Measurements from ENCODE around the gene PRRG4. TPM values are rescaled to one million over a fixed set of nuclear protein-coding genes. Genes with fewer than 3 reads are reported as not detected.
"Not testable (repeated sequence)": the region's sequence is repeated elsewhere in the genome, so short reads cannot be mapped to it uniquely, and the experiment has no call there.

Gene PRRG4
- total and polyA plus RNA-seq, 2 of the 4 experiments (the other 2 are of a cell fraction): not detected

DNA sequence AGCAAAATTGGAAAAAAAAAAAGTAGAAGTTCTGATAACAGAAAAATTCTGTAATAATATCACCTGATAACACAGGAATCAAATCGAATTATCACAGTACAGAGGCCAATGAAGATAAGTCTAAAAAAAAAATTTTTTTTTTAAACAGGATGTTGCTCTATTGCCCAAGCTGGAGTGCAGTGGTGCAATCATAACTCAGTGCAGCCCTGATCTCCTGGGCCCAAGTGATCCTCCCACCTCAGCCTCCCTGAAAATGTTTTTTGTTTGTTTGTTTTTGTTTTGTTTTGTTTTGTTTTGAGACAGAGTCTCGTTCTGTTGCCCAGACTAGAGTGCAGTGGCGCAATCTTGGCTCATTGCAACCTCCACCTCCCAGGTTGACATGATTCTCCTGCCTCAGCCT lies 6.1 kb upstream of the PRRG4 start:
- H3K36me3 ChIP-seq (ENCODE audit: control insufficient read depth, insufficient read depth, low read length); H2BK15ac ChIP-seq (ENCODE audit: low read depth, low read length); DNase-seq; POLR2A ChIA-PET (ENCODE audit: unreplicated experiment); H2BK5ac ChIP-seq (ENCODE audit: low read depth, low read length, poor library complexity, severe bottlenecking); H3K27me3 ChIP-seq (ENCODE audit: control insufficient read depth, insufficient read depth, low read length); H3K4me2 ChIP-seq (ENCODE audit: low read depth, low read length); H2AK5ac ChIP-seq (ENCODE audit: low read depth, low read length); ATAC-seq (ENCODE audit: low read depth); H2AK9ac ChIP-seq (replicated peaks; ENCODE audit: low read depth, low read length, poor library complexity); H3K27ac ChIP-seq (ENCODE audit: insufficient read depth, low read length); H3K4me3 ChIP-seq (ENCODE audit: insufficient read depth, low read depth, low read length); H3K79me1 ChIP-seq (ENCODE audit: low read depth in 1 of 2, low read length in 2 of 2); H2AFZ ChIP-seq (replicated peaks; ENCODE audit: low read length, poor library complexity); H2BK120ac ChIP-seq (ENCODE audit: low read depth, low read length); CTCF ChIA-PET; H4K91ac ChIP-seq (ENCODE audit: insufficient read depth, low read depth, low read length); H3K9me3 ChIP-seq (ENCODE audit: control insufficient read depth, insufficient read depth, low read length); H3K14ac ChIP-seq (replicated peaks; ENCODE audit: low read depth, low read length); H3K23ac ChIP-seq (ENCODE audit: low read depth, low read length); H3K4ac ChIP-seq (ENCODE audit: low read depth, low read length); H3K18ac ChIP-seq (ENCODE audit: low read depth, low read length); H3K4me1 ChIP-seq (ENCODE audit: control insufficient read depth, insufficient read depth, low read length); H3K9me1 ChIP-seq (ENCODE audit: insufficient read depth, low read length); H3K9ac ChIP-seq (ENCODE audit: low read depth, low read length); intact Hi-C loops (cut with micrococcal nuclease); H2BK20ac ChIP-seq (ENCODE audit: low read depth, low read length); H4K20me1 ChIP-seq (ENCODE audit: insufficient read depth, low read length); H4K8ac ChIP-seq (ENCODE audit: low read depth in 2 of 2, low read length in 2 of 2); H3K56ac ChIP-seq (ENCODE audit: extremely low read depth, insufficient read depth, low read length); dilution Hi-C loops (cut with HindIII; ENCODE audit: low sequenced_read_pairs, unreplicated experiment); H4K5ac ChIP-seq (ENCODE audit: low read depth, low read length); BruUV-seq (replicated peaks): not testable (repeated sequence)
- in situ Hi-C loops (cut with MboI; ENCODE audit: low sequenced_read_pairs): loop anchor here (25.0 kb wide), 1 partner anchor 114 kb away; no protein-coding TSS in a partner anchor
- WGBS, 2 experiments (ENCODE audit: extremely low coverage in 2 of 2, insufficient read length in 1 of 2): no CpG with 5 or more reads among the region's 3 CpGs

Measured in IMR-90 (cell line).